GM21381 (cell line): ENCODE data around the gene PSEN2.

Source experiments
- ATAC-seq: cut with Tn5 transposase; IDR thresholded peaks from one replicate; pipeline ENCODE4 v1.9.1; 2021; ENCODE audit warnings: mild to moderate bottlenecking, moderate library complexity; ENCODE audit not compliant: unreplicated experiment

The PSEN2 gene

DNA sequence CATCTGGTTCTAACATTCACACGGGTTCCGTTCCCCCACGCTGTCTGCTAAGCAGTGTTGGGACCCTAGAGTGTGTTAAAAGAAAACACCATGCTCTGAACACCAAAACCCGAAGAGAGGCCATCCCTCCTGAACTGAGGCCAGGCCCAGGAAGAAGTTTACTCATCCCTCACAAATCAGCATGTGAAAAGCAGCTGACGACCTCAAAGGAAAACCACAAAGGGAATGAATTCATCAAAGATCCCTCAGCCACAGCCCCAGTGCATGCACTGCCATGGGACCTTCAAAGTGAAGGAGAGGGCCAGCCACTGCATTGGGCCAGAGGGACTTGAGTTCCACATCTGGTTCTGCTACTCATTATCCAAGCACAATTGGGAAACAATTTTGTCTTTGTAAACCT, 7.0 kb upstream of the PSEN2 start:
- no peak for ATAC-seq

DNA sequence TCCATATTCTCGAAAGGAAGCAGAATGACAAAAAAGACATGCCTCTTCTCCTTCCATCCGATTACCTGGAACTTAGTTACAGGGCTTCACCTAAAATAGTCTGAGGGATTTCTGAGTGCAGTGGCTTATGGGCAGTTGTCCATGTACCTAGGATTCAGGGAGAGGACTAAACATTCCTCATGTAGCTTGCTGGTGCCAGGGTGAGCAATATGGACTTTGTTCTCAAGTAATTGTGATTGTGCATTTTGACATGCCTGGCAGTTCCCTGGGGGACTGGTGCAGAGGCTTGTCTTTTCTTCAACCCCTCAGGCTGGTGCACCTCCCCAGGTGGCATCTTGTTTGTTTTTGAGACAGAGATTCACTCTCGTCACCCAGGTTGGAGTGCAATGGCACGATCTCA, 6.1 kb upstream of the PSEN2 start:
- no peak for ATAC-seq

DNA sequence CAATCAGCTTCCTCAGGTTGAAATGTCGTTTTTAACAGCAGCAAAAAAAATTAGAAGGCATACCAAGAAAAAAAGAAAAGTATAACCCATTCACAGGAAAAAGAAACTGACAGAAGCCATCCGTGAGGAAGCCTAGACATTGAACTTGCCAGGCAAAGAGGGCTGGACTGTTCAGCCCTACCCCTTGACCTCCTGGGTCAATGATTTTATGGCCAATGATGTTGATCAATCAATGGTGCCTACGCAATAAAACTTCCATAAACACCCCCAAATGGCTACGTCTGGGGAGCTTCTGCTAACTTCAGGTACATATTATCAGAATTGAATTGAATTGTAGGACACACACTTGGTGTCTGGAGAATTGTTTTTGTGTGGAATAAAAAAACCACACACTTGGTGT, 4.8 kb upstream of the PSEN2 start:
- no peak for ATAC-seq

DNA sequence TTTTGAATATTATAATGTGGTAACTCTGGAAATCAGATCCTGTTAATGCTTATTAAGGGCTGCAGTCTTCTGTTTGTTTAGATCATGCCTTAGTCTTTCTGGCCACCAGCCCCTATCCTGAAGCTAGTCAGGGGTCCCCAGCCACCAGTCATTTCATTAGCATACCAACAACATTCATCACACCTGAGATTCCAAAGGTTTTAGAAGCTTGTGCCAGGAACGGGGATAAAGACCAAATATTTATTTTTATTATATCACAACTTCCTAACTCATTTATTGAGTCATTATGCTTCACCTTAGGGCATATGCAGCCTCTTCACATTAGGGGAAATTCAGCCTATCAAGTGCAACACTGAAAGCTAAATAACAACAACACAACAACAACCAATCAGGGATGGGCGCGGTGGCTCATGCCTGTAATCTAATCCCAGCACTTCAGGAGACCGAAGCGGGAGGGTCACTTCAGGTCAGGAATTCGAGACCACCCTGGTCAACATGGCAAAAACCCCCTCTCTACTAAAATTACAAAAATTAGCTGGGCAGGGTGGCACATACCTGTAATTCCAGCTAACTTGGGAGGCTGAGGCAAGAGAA, 2.9 kb upstream of the PSEN2 start:
- no peak for ATAC-seq

DNA sequence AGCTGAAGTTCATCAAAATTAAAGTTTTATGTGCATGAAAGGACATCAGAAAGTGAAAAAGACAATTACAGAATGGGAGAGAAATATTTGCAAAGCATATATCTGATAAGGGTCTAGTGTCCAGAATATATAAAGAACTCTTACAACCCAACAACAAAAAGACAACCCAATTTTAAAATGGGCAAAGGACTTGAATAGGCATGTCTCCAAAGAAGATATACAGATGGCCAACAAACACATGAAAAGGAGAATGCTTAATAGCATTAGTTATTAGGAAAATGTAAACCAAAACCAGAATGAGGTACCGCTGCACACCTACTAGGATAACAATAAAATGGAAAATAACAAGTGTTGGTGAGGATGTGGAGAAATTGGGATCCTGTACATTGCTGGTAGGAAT, 1.7 kb upstream of the PSEN2 start:
- ATAC-seq = no peak

DNA sequence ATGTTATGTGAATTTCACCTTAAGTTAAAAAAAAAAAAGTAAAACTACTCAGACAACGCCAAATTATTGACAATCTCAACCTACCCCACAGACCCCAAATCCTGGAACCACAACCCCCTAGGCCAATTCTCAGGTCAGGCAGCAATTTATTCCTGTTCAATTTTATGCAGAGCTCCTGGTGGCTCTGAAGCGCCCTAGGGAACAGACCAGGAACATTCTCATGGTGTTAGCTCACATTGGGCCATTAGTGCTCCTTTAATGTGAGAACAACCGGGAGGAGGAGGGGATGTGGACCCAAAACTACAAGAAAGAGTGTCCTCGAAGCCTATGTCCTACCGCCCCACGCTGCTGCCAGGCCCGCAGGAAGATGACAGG, 403 bp upstream of the PSEN2 start:
- no peak for ATAC-seq

DNA sequence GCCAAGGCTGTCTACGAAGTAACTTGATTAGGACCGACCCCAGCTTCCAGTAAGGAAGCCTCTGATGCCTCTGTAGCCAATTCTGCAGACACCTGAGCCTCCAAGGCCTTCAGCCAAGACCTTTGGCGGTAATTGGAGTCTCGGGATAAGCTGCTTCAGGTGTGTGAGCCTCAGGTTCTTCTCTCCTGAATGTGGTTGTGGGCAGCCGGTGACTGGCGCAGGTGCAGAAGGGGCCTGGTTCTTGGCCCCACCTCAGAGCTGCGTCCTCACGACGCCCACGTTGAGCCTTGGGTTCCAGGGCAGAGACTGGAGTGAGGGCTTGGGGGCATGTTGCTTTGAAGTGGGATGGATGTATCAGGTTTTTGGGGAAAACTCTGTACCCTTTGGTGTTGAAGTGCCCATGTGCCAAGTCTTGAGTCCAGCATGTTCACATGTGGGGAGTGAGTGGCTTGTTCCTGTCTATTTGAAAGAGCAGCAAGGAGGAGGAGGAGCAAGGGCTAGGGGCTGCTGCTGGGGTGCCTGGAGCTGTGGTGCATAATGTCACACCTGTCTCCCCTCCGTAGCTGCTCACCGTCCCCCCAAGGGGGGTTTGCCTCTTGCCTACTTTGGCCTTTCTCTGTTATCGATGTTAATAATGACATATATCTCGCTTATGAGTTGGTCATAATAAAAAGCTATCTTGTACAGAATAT, 1.4 kb downstream of the PSEN2 start:
- ATAC-seq = no peak

DNA sequence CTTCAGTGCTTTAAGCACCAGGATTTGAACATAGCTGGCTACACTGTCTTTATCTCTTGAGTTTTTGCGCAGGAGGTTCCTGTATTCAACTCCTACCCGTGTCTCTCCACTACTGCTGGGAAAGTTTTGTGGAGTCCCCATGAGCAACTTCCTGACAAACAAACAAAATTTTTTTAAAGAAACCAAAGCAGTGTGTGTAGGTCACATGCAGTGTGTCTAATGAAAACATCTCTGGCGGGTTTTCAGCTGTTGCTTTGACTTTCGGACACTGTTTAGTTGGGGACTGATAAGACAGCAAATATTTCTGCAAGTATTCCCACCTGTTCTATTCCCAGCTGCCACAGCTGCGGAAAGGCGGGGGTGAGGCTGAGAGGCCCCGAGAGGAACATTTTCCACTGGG, 2.0 kb downstream of the PSEN2 start:
- no peak for ATAC-seq

DNA sequence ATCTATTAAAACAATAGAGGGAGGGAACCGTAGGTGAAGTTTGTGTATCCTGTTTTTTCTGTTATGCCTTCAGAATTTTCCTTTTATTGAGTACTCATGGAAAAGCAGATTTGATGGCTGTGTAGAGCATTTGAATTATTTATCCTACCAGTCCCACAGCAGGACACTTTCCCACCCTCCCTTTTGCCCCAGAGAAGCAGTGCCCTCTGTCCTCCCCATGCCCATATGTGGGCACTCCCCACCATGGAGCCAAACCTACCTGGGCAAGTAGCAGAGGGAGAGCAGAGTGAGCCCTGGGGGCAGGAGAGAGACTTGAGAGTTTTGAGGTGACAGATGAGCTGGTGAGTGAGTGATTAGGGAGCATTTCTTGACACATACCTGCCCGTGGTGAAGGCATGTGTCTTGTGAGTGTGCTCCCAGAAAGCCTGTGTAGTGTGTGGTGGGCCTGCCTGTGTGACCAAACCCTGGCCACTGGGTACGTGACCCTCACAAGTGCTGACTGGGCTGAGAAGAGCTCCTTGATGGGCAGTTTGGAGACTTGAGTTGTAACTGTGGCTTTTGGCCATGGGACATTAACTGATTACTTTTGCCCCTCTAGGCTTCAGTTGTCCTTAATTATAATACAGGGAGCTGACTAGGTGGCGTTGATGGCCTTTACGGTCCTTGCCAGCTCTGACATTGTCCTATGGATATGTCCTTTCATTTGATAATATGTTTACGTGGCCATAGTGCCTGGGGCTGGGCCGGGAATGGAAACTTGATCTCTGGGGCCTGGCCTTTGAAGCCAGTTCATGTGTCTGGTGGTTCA, 3.6 kb downstream of the PSEN2 start:
- no peak for ATAC-seq

DNA sequence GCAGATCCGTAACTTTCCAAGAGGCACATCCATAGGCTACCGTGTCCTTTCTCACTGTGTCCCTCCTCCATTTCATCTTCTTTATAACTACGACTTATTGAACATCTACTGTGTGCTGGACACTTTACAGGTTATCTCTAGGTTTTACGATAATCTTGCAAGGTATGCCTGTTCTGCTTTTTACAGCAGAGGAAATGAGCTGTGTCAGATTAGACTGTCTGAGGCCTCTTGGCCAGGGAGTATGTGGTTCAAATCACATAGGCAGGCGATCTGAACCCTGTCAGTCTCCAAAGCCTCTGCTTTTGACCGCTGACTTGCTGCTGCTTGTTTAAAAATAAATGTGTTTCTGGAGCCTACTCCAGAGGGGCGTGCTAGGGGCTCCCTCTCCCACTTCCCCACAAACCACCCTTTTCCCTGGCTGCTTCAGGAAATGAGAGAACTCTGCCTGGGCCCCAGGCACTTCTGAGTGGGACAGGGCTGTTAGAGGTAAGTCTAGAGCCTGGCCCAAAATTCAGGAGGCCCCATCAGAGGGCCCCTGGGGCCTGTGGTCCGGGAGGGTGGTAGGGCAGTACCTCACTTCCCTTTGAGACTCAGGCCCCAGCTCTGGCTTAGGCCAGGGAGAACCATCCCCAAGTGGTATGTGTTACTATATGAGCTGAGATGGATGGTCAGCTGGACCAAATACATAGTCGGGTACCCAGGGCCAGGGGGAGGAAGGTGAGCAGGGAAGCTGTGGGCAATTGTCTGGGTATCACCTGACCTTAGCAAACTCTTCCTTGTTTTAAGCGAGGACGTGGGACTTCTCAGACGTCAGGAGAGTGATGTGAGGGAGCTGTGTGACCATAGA, 4.4 kb downstream of the PSEN2 start:
- no peak for ATAC-seq

DNA sequence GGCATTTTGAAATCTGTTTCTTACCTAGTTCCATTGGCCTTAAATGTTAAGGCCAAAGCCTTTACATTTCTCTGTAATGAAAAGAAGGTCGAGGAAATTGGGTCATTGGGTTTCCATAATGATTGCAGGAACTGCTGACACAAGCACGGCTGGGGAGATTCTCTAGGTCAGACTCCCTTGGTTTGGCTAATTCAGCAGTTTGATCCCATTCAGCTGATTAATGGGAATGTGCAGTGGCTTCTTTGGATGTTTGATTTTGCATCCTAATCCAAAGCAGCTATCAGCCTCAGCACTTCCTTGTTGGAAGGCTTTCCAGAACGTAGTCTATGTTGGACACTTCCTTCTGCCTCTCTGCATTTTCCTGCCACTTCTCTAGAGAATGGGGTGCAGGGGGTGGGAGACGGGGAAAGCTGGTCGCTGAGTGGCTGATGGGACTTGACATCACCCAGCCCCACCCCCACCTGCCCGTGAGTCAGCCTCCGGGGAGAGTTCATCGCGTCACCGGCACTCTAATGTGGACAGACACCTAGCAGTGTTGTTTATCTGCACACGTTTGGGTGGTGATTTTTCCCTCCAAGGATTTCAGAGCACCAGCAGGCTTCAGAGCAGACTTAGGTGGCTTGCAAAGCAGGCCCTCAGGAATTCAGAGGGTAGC, 5.4 kb downstream of the PSEN2 start:
- no peak for ATAC-seq

DNA sequence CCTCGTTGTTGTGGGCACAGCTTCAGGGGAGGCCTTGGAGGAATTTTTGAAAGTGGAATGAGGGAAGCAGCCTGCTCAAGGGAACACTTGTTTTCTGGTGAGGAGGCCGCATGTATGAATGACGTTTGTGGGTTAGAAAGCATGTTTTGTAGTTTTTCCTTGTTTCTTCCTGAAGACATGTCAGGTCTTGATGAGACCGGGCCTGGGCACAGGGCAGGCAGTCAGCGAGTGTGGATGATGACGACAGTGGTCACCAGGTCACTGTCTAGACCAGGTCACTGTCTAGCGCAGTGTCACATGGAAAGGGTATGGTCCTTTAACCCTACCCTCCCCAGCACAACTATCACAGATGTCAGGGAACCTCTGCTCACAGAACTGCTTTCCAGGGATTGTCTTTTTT, 7.3 kb downstream of the PSEN2 start:
- no peak for ATAC-seq

DNA sequence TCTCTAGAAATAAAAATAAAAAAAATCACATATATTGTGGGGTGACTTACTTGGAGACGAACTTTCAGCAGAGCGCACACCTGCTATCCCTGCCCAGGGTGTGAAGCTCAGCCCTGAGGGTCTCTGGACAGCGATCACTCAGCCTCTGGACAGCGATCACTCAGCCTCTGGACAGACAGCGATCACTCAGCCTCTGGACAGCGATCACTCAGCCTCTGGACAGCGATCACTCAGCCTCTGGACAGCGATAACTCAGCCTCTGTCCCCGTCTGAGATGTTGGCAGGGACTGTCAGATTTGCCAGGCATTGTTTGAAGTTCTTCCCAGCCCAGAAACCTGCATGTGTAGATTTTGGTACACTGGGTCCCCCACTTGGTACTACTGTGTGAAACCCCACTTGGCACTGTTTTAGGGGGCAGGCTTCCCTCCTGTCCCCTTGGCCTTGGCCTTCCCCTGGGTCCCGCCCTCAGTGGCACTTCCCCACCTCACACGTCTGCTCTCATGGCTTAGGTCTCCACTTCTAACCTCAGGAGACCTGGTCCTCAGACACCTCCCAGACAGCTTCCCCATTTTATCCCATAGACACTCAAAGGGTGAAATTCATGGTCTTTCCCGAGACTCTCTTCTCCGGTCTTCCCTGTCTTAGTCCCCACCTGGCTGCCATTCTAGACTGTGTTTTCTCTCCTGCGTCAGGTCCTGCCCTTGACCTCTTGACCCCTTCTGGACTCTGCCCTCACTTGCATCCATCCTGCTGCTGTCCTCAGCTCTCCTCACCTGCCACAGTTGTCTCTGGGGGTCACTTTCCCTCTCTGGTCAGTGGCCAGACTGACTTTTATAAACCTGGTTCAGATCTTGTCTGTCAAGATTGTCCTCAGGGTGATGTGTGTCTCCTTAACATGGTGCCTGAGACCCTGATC, 10.2 kb downstream of the PSEN2 start:
- no peak for ATAC-seq

DNA sequence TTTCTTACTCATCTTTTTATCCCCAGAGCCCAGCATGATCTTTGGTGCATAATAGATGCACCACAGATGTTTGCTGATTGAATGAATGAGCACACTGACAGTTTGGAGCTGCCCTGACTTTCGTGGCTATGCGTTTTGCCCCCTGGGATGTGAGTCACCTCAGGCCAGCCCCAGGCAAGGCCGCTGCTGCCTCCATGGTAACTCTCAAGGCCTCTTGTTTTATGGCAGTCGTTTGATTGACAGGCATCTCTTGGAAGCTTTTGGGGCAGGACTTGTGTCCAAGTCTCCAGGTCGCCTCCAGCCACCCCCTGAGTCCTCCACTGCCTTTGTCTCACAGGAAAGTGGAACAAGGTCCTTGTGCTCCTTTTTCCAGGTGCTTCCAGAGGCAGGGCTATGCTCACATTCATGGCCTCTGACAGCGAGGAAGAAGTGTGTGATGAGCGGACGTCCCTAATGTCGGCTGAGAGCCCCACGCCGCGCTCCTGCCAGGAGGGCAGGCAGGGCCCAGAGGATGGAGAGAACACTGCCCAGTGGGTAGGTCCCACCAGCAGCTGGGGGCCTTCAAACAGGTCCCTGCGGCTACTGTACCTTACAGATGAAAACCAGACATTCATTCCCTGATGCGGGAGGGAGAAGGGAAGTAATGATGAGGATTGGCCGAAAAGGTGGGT, 11.2 kb downstream of the PSEN2 start:
- no peak for ATAC-seq

DNA sequence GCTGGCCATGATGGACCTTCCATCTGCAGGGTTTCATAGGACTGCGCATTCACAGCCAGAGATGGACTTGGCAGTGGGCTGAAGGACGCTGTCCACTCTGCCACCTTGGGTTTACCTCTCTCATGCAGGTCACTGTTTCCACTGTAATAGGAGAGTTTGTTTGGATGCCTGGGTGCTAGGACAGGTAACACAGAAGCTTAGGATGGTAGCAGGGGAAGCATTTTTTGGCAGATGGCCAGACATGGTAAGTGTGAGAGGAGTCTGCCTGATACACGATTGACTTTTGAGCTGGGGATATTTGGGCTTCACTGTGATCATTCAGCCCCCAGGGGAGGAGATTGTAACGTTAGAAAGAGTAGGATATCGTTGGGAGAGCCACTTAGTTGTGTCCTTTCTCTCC, 11.8 kb downstream of the PSEN2 start:
- ATAC-seq = peak; percentile 1

DNA sequence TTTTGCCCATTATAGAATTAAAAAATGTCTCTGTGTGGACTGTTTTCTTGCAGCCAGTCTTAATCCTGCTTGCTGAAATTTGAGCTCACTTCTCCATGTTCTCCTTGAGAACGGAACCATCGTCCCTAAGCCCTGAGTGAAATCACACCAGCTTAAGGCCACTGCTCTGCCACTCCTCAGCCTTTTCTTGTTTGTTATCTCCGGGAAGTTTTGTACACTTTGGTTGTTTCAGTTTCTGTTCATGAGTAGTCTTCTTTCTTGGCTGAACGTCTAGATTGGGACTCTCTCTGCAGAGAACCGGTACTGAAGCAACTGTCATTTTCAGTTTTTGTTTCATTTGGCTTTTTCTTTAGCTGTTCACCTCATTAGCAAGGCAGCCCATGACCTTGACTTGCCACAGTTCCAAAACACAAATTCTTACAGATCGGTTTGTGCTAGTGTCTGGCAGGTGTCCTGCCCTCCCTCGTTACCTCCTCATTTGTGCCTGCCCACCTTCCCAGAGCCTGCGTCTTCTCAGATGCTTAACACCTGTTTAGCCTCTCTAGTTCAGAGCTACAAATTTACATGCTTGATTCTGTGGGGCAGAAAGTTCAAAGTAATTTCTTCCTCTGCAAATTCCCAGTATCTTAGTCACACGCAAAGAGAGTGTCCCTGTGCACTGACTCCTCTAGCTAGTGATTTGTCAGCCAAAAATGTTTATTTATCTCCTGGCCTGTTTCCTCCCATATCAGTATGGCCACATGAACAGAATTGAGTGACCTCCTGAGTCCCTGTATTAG, 12.4 kb downstream of the PSEN2 start:
- ATAC-seq = peak; percentile 98

DNA sequence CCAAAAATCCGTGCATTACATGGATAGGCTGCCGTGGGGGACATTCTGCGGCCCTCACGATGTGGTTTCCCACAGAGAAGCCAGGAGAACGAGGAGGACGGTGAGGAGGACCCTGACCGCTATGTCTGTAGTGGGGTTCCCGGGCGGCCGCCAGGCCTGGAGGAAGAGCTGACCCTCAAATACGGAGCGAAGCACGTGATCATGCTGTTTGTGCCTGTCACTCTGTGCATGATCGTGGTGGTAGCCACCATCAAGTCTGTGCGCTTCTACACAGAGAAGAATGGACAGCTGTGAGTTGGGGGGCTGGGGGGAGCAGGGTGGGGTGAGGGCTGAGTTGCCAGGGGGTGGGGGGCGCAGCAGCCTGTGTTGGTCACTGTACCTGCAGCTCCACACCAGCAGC, 13.2 kb downstream of the PSEN2 start:
- no peak for ATAC-seq

DNA sequence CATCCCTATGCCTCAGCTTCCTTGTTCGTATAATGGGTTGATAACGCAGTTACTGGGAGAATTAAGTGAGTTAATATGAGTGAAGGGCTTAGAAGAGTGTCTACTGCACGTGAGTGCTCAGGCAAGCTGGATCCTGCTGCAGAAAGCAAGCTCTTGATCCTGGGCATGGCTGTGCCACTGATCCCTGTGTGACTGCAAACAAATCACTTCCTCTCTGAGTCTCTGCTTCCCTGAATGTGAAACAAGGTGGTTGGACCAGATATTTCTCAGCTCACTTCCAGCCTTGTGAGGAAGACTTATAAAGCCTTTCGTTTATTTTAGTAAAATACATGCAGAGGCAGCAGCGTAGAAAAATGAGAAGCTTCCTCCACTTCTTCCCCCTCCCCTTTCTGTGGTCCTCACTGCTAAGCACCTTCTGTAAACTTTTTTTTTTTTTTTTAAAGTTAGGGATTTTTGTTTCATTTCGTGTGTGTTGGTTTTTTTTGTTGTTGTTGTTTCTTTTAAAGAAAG, 13.8 kb downstream of the PSEN2 start:
- no peak for ATAC-seq
